HepG2 (cell line): ENCODE measurements around the gene TRIM25. TPM values are rescaled to one million over a fixed set of nuclear protein-coding genes. Genes with fewer than 3 reads are reported as not detected.

Experiments used
- ATAC-seq: fragments of 200-7000 bp; cut with Tn5 transposase; 3 replicates; pipeline ENCODE4 v1.9.1; 2020; ENCODE audit warnings: mild to moderate bottlenecking, moderate library complexity
- BruUV-seq: library from RNA; stranded (reverse); fragments of 400-500 nt; replicated peaks from 2 replicates; lab custom pipeline; 2021; lab: Mats Ljungman, UMichigan
- CTCF ChIA-PET: fragments of 300-600 bp; formaldehyde crosslinking; extraction: SDS; loops from one replicate; lab custom pipeline; 2021; ENCODE audit warnings: low total read pairs, inconsistent platforms, low intra/inter-chr PET ratio; lab: Yijun Ruan, JAX
- POLR2A ChIA-PET: fragments of 350-600 bp; sonication (Branson Sonifier 250); formaldehyde crosslinking; loops from one replicate; lab custom pipeline; 2020; ENCODE audit warnings: antibody characterized with exemption, inconsistent platforms; lab: Yijun Ruan, JAX
- DNase-seq: peaks from one replicate; pipeline ENCODE4 v3.0.0-alpha.2; 2015; ENCODE audit warnings: low spot score
- FAIRE-seq: peaks from 3 replicates; lab custom pipeline; 2011; peaks lifted over from hg19 to GRCh38; lab: Jason Lieb, UNC
- H2AFZ ChIP-seq: one replicate; pipeline ENCODE4 v1.6.1; 2011; ENCODE audit warnings: low read length, inconsistent platforms
- H3K27ac ChIP-seq: fragments of 300-600 bp; 3 replicates; pipeline ENCODE4 v1.8.0; 2011; ENCODE audit warnings: mixed run types, mild to moderate bottlenecking, mixed read lengths, low read length, inconsistent platforms; ENCODE audit not compliant: insufficient read depth; ENCODE audit errors: extremely low read length
- H3K27me3 ChIP-seq, 2 experiments: fragments of 200-600 bp in 1 of 2; 2 replicates in 1 of 2; 3 replicates in 1 of 2; pipeline versions ENCODE4 v1.6.0 to v1.8.0; 2011; ENCODE audit warnings: low read length in 2 of 2, mild to moderate bottlenecking in 2 of 2, moderate library complexity in 2 of 2, inconsistent platforms in 1 of 2; ENCODE audit not compliant: insufficient read depth in 2 of 2, control insufficient read depth in 1 of 2
- H3K36me3 ChIP-seq, 2 experiments: fragments of 200-600 bp in 1 of 2; replicated peaks in 1 of 2; 2 replicates in 1 of 2; 3 replicates in 1 of 2; pipeline versions ENCODE4 v1.5.1 to v1.8.0; 2011; ENCODE audit warnings: low read length in 2 of 2, inconsistent platforms in 1 of 2; ENCODE audit not compliant: insufficient read depth in 2 of 2, control insufficient read depth in 1 of 2
- H3K4me1 ChIP-seq: 2 replicates; pipeline ENCODE4 v1.5.1; 2012; ENCODE audit warnings: low read length, inconsistent platforms; ENCODE audit not compliant: insufficient read depth
- H3K4me2 ChIP-seq: 2 replicates; pipeline ENCODE4 v1.6.0; 2011; ENCODE audit warnings: low read depth, low read length, inconsistent platforms
- H3K4me3 ChIP-seq, 3 experiments: fragments of 200-600 bp in 1 of 3; sonication (generic), shearing (Covaris generic) in 1 of 3; replicated peaks in 1 of 3; 2 replicates each; pipeline ENCODE4 v1.5.1; 2011 to 2016; ENCODE audit warnings: low read length in 3 of 3, inconsistent platforms in 2 of 3, low read depth in 2 of 3, mild to moderate bottlenecking in 2 of 3, control low read depth in 1 of 3, mixed read lengths in 1 of 3; ENCODE audit not compliant: insufficient read depth in 1 of 3
- H3K79me2 ChIP-seq: one replicate; pipeline ENCODE4 v1.6.1; 2011; ENCODE audit warnings: low read length, inconsistent platforms; ENCODE audit not compliant: insufficient read depth
- H3K9ac ChIP-seq: 2 replicates; pipeline ENCODE4 v1.6.0; 2011; ENCODE audit warnings: mild to moderate bottlenecking, low read depth, low read length, inconsistent platforms; ENCODE audit not compliant: insufficient read depth
- H3K9me3 ChIP-seq: 2 replicates; pipeline ENCODE4 v1.5.1; 2012; ENCODE audit warnings: mild to moderate bottlenecking, low read length
- H4K20me1 ChIP-seq: 2 replicates; pipeline ENCODE4 v1.6.0; 2011; ENCODE audit warnings: inconsistent platforms, mild to moderate bottlenecking, low read length, moderate library complexity; ENCODE audit not compliant: insufficient read depth
- BRCA1 ChIP-seq: sonication (generic); formaldehyde crosslinking; IDR thresholded peaks from 2 replicates; pipeline ENCODE4 v1.4.0; 2020; ENCODE audit warnings: missing genetic modification reagents
- CBFB ChIP-seq: sonication (generic); formaldehyde crosslinking; IDR thresholded peaks from 2 replicates; pipeline ENCODE4 v1.4.0; 2020; ENCODE audit warnings: missing genetic modification reagents
- CEBPB ChIP-seq: IDR thresholded peaks from 2 replicates; pipeline ENCODE4 v1.6.1; 2011; ENCODE audit warnings: low read depth, low read length, improper control_type of control experiment, borderline replicate concordance
- ELF4 ChIP-seq: sonication (generic); formaldehyde crosslinking; IDR thresholded peaks from 2 replicates; pipeline ENCODE4 v1.5.0; 2020; ENCODE audit warnings: missing genetic modification reagents, mild to moderate bottlenecking, moderate library complexity, borderline replicate concordance
- ETS1 ChIP-seq: sonication (generic); formaldehyde crosslinking; IDR thresholded peaks from 2 replicates; pipeline ENCODE4 v1.4.0; 2020; ENCODE audit warnings: missing genetic modification reagents
- GABPA ChIP-seq, 2 experiments: IDR thresholded peaks; 2 replicates each; pipeline ENCODE4 v1.6.1; 2011 to 2016; ENCODE audit warnings: low read depth in 2 of 2, low read length in 1 of 2, missing biosample characterization in 1 of 2, missing genetic modification characterization in 1 of 2
- HINFP ChIP-seq: sonication (generic); formaldehyde crosslinking; IDR thresholded peaks from 2 replicates; pipeline ENCODE4 v1.4.0; 2020; ENCODE audit warnings: low read depth, mild to moderate bottlenecking, missing genetic modification reagents
- NFE2L1 ChIP-seq: sonication (generic); formaldehyde crosslinking; IDR thresholded peaks from 2 replicates; pipeline ENCODE4 v1.4.0; 2020; ENCODE audit warnings: missing genetic modification reagents, mild to moderate bottlenecking, borderline replicate concordance
- NFIC ChIP-seq: IDR thresholded peaks from 2 replicates; pipeline ENCODE4 v1.6.1; 2012; ENCODE audit warnings: mild to moderate bottlenecking, low read length, inconsistent platforms
- PAF1 ChIP-seq: IDR thresholded peaks from 2 replicates; pipeline ENCODE4 v1.6.1; 2016; ENCODE audit warnings: missing genetic modification reagents, missing compliant biosample characterization
- U2AF1 ChIP-seq: fragments of 200-400 bp; formaldehyde crosslinking; optimal IDR thresholded peaks from 2 replicates; pipeline ENCODE3; 2017; ENCODE audit warnings: mild to moderate bottlenecking, low read depth, low read length
- ZNF431 ChIP-seq: sonication (generic); formaldehyde crosslinking; IDR thresholded peaks from 2 replicates; pipeline ENCODE4 v1.9.0; 2022; ENCODE audit warnings: missing genetic modification reagents, low read depth, mild to moderate bottlenecking, borderline replicate concordance
- ZNF570 ChIP-seq: sonication (generic); formaldehyde crosslinking; IDR thresholded peaks from 2 replicates; pipeline ENCODE4 v1.4.0; 2020; ENCODE audit warnings: mild to moderate bottlenecking, missing genetic modification reagents, borderline replicate concordance
- WGBS: methylation state at CpG from one replicate; pipeline ENCODE4 v1.1.6; 2017; ENCODE audit warnings: low lambda C conversion rate; 5-methylcytosine and 5-hydroxymethylcytosine counted together
- in situ Hi-C: cut with HindIII; loops from 2 replicates; pipeline ENCODE4 v1.10.0; 2017; ENCODE audit warnings: low pct_unique_long_range_greater_than_20kb; ENCODE audit not compliant: extremely low pct_ligation_motif_present
- intact Hi-C: fragments of 100-400 bp; cut with micrococcal nuclease; formaldehyde crosslinking; loops from one replicate; pipeline ENCODE4 v1.10.0; 2022; ENCODE audit not compliant: unreplicated experiment
- polyA plus RNA-seq, 8 experiments: library from polyadenylated mRNA; depleted of rRNA in 3 of 8; stranded (reverse) in 7 of 8; unstranded in 1 of 8; fragments of >200 nt; fragmentation: Illumina TruSeq in 4 of 8; extraction: Trizol in 4 of 8; gene quantifications; 2 replicates each; pipeline versions ENCODE4 v1.2.1 to v1.2.3, GENCODE V29; 2011 to 2016; ENCODE audit warnings: low read depth in 4 of 8, missing spikeins in 1 of 8, mixed read lengths in 1 of 8; ENCODE audit not compliant: insufficient read depth in 1 of 8
- total RNA-seq, 5 experiments: library from RNA; depleted of rRNA; stranded (reverse); fragments of >200 nt; fragmentation: Illumina TruSeq; extraction: Trizol; gene quantifications; 2 replicates each; pipeline ENCODE4 v1.2.3, GENCODE V29; 2016; ENCODE audit warnings: low read depth in 1 of 5
- TF ChIP-seq, protein P1 (sequence below): IDR thresholded peaks from 2 replicates; pipeline ENCODE4 v1.6.1; 2012; ENCODE audit warnings: inconsistent platforms
- TF ChIP-seq, protein P2 (sequence below): IDR thresholded peaks from 2 replicates; pipeline ENCODE4 v1.6.1; 2016; ENCODE audit warnings: missing genetic modification reagents, missing compliant biosample characterization

Gene TRIM25
- total and polyA plus RNA-seq, 2 of the 13 experiments (the other 11 are each of a cell fraction or from before 2014, with no cell fraction given): 30.8 to 42.2 TPM

GRCh38 chr17:56914581-56915273 is 878 bp upstream of the TRIM25 start:
- peak overlapping the region; percentile 96 to 98 (median 98) for H3K4me3 ChIP-seq
- peaks cover 43% of the 10 kb centered on the region for H3K4me1 ChIP-seq
- 5% methylated on average over 14 of the region's 14 CpGs for WGBS
- DNase-seq (no peak), FAIRE-seq (no peak), ATAC-seq (no peak)
- H4K20me1 ChIP-seq: peaks cover 12% of the 10 kb centered on the region
- POLR2A ChIA-PET: interaction anchor here (0.6 to 2.7 kb wide), 29 partner anchors 9 to 1716 kb away, joined by 3 to 28 read pairs (median 4); partner anchors contain the start of genes AKAP1, C17orf67, DGKE and DYNLL2
- BruUV-seq: no TSS peak
- intact Hi-C loops: loop anchor here (1.0 kb wide), 1 partner anchor 80 kb away; the partner anchor contains the start of gene DGKE
- CTCF ChIA-PET: no interaction called here
- in situ Hi-C loops: no loop called here
- no peaks in the 10 kb centered on the region for H3K9me3 ChIP-seq
- H3K9ac ChIP-seq: peak overlapping the region; percentile 88
- peak overlapping the region; percentile 94 for H3K4me2 ChIP-seq
- peak overlapping the region; percentile 9 for H2AFZ ChIP-seq
- H3K27me3 ChIP-seq: no peaks in the 10 kb centered on the region; a peak in 1 of 5 replicates
- H3K79me2 ChIP-seq: peaks cover 41% of the 10 kb centered on the region
- peak overlapping the region; percentile 85 for H3K27ac ChIP-seq
- H3K36me3 ChIP-seq: no peaks in the 10 kb centered on the region
- TF ChIP-seq HINFP (CRISPR knock-in tag) (no peak), CEBPB (no peak), BRCA1 (CRISPR knock-in tag) (no peak), ZNF570 (CRISPR knock-in tag) (no peak), NFIC (0 out of 2 replicates have a peak, but pooled peaks have one; percentile 22), ZNF431 (no peak), NFE2L1 (CRISPR knock-in tag) (no peak), PAF1 (CRISPR knock-in tag) (no peak), U2AF1 (no peak), ETS1 (CRISPR knock-in tag) (no peak), GABPA (IDR thresholded peaks at IDR 0.05; ENCODE audit: low read depth, low read length) (no peak), GABPA (CRISPR knock-in tag; IDR thresholded peaks at IDR 0.05; ENCODE audit: low read depth) (0 out of 2 replicates have a peak, but pooled peaks have one; percentile 5), ELF4 (CRISPR knock-in tag) (peak; percentile 9; the same call in 1 of the 2 replicates), CBFB (CRISPR knock-in tag) (no peak)
- TF ChIP-seq, protein P1, sequence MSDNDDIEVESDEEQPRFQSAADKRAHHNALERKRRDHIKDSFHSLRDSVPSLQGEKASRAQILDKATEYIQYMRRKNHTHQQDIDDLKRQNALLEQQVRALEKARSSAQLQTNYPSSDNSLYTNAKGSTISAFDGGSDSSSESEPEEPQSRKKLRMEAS: peak; percentile 32; the same call in 1 of the 2 replicates
- TF ChIP-seq, protein P2, sequence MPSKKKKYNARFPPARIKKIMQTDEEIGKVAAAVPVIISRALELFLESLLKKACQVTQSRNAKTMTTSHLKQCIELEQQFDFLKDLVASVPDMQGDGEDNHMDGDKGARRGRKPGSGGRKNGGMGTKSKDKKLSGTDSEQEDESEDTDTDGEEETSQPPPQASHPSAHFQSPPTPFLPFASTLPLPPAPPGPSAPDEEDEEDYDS (CRISPR knock-in tag): 0 out of 2 replicates have a peak, but pooled peaks have one; percentile 4
